Mesenchymal stem cell (in vitro differentiated cells and primary cell): ENCODE measurements around the gene KCNK1.
"Not testable (repeated sequence)": the region's sequence is repeated elsewhere in the genome, so short reads cannot be mapped to it uniquely, and the experiment has no call there.

ENCODE experiments used
- DNase-seq: peaks from one replicate; pipeline ENCODE4 v3.0.0-alpha.2; 2013
- H2AFZ ChIP-seq: one replicate; pipeline ENCODE4 v1.6.1; 2013; ENCODE audit warnings: low read depth, mild to moderate bottlenecking, control low read depth, inconsistent platforms, low read length, moderate library complexity
- H2AK5ac ChIP-seq: 2 replicates; pipeline ENCODE4 v1.6.1; 2013; ENCODE audit warnings: low read length, moderate library complexity, mild to moderate bottlenecking, inconsistent platforms; ENCODE audit not compliant: severe bottlenecking
- H2BK120ac ChIP-seq: one replicate; pipeline ENCODE4 v1.6.1; 2013; ENCODE audit warnings: low read depth, mild to moderate bottlenecking, inconsistent platforms, low read length, moderate library complexity
- H2BK12ac ChIP-seq, 2 experiments: one replicate each; pipeline ENCODE4 v1.6.1; 2013; ENCODE audit warnings: inconsistent platforms in 2 of 2, low read length in 2 of 2, mild to moderate bottlenecking in 2 of 2, moderate library complexity in 2 of 2, control low read depth in 1 of 2
- H2BK15ac ChIP-seq: one replicate; pipeline ENCODE4 v1.6.1; 2013; ENCODE audit warnings: mild to moderate bottlenecking, low read depth, inconsistent platforms; ENCODE audit not compliant: poor library complexity, severe bottlenecking
- H2BK5ac ChIP-seq: 2 replicates; pipeline ENCODE4 v1.6.1; 2013; ENCODE audit warnings: low read depth, mild to moderate bottlenecking, low read length, control low read depth, inconsistent platforms; ENCODE audit not compliant: poor library complexity, severe bottlenecking
- H3K14ac ChIP-seq, 2 experiments: one replicate each; pipeline ENCODE4 v1.6.1; 2013; ENCODE audit warnings: inconsistent platforms in 2 of 2, low read length in 2 of 2, control low read depth in 1 of 2, mild to moderate bottlenecking in 1 of 2, moderate library complexity in 1 of 2
- H3K18ac ChIP-seq, 2 experiments: one replicate each; pipeline ENCODE4 v1.6.1; 2013; ENCODE audit warnings: inconsistent platforms in 2 of 2, low read length in 2 of 2, control low read depth in 1 of 2, low read depth in 1 of 2, mild to moderate bottlenecking in 1 of 2
- H3K23ac ChIP-seq, 2 experiments: one replicate each; pipeline ENCODE4 v1.6.1; 2013; ENCODE audit warnings: inconsistent platforms in 2 of 2, low read length in 2 of 2, mild to moderate bottlenecking in 2 of 2, moderate library complexity in 2 of 2, control low read depth in 1 of 2
- H3K27ac ChIP-seq: 2 replicates; pipeline ENCODE4 v1.5.1; 2013; ENCODE audit warnings: mild to moderate bottlenecking, moderate library complexity, low read length, control low read depth, inconsistent platforms; ENCODE audit not compliant: poor library complexity, severe bottlenecking
- H3K27me3 ChIP-seq, 2 experiments: 2 replicates each; pipeline versions ENCODE4 v1.6.1 to v1.7.0; 2013; ENCODE audit warnings: low read length in 2 of 2, mild to moderate bottlenecking in 2 of 2, moderate library complexity in 2 of 2, control low read depth in 1 of 2, inconsistent platforms in 1 of 2; ENCODE audit not compliant: control insufficient read depth in 1 of 2, insufficient read depth in 1 of 2
- H3K36me3 ChIP-seq, 2 experiments: 2 replicates each; pipeline versions ENCODE4 v1.6.1 to v1.7.0; 2013; ENCODE audit warnings: low read length in 2 of 2, control low read depth in 1 of 2, inconsistent platforms in 1 of 2, low read depth in 1 of 2, mild to moderate bottlenecking in 1 of 2; ENCODE audit not compliant: insufficient read depth in 2 of 2, control insufficient read depth in 1 of 2
- H3K4ac ChIP-seq, 2 experiments: one replicate each; pipeline ENCODE4 v1.6.1; 2013; ENCODE audit warnings: inconsistent platforms in 2 of 2, low read length in 2 of 2, mild to moderate bottlenecking in 2 of 2, moderate library complexity in 2 of 2, control low read depth in 1 of 2, low read depth in 1 of 2
- H3K4me1 ChIP-seq: 2 replicates; pipeline ENCODE4 v1.6.1; 2013; ENCODE audit warnings: low read depth, low read length, control low read depth; ENCODE audit not compliant: control insufficient read depth, insufficient read depth
- H3K4me2 ChIP-seq: 2 replicates; pipeline ENCODE4 v1.6.1; 2013; ENCODE audit warnings: low read length, mild to moderate bottlenecking, inconsistent platforms; ENCODE audit not compliant: poor library complexity, severe bottlenecking
- H3K4me3 ChIP-seq, 2 experiments: 2 replicates each; pipeline versions ENCODE4 v1.5.1 to v1.7.0; 2013; ENCODE audit warnings: low read length in 2 of 2, mild to moderate bottlenecking in 2 of 2, control low read depth in 1 of 2, low read depth in 1 of 2; ENCODE audit not compliant: insufficient read depth in 1 of 2
- H3K79me1 ChIP-seq: replicated peaks from 2 replicates; pipeline ENCODE4 v1.6.1; 2013; ENCODE audit warnings: mild to moderate bottlenecking, control low read depth, low read length, inconsistent platforms; ENCODE audit not compliant: poor library complexity, severe bottlenecking
- H3K9ac ChIP-seq: 2 replicates; pipeline ENCODE4 v1.7.0; 2013; ENCODE audit warnings: mild to moderate bottlenecking, low read length, moderate library complexity
- H3K9me3 ChIP-seq: 2 replicates; pipeline ENCODE4 v1.7.0; 2013; ENCODE audit warnings: mild to moderate bottlenecking, low read length; ENCODE audit not compliant: control insufficient read depth
- H4K8ac ChIP-seq: one replicate; pipeline ENCODE4 v1.6.1; 2013; ENCODE audit warnings: inconsistent platforms, mild to moderate bottlenecking, low read length, moderate library complexity
- H4K91ac ChIP-seq: one replicate; pipeline ENCODE4 v1.6.1; 2013; ENCODE audit warnings: mild to moderate bottlenecking, low read length, inconsistent platforms
- WGBS: methylation state at CpG from one replicate; pipeline ENCODE4 v1.1.7; 2013; ENCODE audit warnings: mixed read lengths; 5-methylcytosine and 5-hydroxymethylcytosine counted together

KCNK1 gene

DNA sequence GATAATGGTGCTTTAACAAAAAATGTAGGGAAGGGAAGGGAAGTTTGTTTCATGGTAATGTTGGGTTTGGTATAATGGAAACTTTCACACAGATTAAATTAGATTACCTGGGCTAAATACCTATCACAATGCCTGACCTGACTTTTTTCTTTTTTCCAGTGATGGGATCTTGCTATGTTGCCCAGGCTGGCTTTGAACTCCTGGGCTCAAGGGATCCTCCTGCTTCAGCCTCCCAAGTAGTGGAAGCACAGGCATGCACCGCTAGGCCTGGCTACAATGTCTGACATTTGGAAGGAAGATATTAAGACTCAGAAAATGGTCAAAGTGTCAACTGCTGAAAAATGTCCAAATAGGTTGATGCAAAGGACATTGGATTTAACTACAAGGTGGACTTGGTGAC, 67.4 kb downstream of the KCNK1 start:
- no peak overlapping the region for H3K4me2 ChIP-seq
- H3K27ac ChIP-seq, result no peak overlapping the region
- H3K14ac ChIP-seq, result no peak overlapping the region
- no peak for DNase-seq
- 95% methylated on average over 1 of the region's 1 CpG for WGBS
- H3K27me3 ChIP-seq, result no peaks in the 10 kb centered on the region
- H3K79me1 ChIP-seq, result no peaks in the 10 kb centered on the region
- H2BK12ac ChIP-seq, result no peak overlapping the region
- H2AK5ac ChIP-seq, result no peak overlapping the region
- H3K36me3 ChIP-seq, result no peaks in the 10 kb centered on the region
- no peak overlapping the region for H3K9ac ChIP-seq
- H2BK120ac ChIP-seq, result no peak overlapping the region
- H3K4me3 ChIP-seq, result no peak overlapping the region
- H3K4ac ChIP-seq, result no peak overlapping the region
- H3K23ac ChIP-seq, result no peak overlapping the region
- H2AFZ ChIP-seq, result no peak overlapping the region
- no peak overlapping the region for H4K91ac ChIP-seq
- H3K4me1 ChIP-seq, result no peaks in the 10 kb centered on the region
- no peak overlapping the region for H2BK15ac ChIP-seq
- no peak overlapping the region for H3K18ac ChIP-seq
- H3K9me3 ChIP-seq, result no peaks in the 10 kb centered on the region
- H2BK5ac ChIP-seq, result no peak overlapping the region
- no peak overlapping the region for H4K8ac ChIP-seq

- H3K36me3 ChIP-seq, result not testable (repeated sequence)
Measured at GRCh38 chr1:233686653-233687052, 72.7 kb downstream of the KCNK1 start.

GRCh38 chr1:233689017-233689747, 75.3 kb downstream of the KCNK1 start:
- Histone ChIP-seq H3K14ac (no peak overlapping the region), H3K23ac (no peak overlapping the region), H3K27ac (no peak overlapping the region), H3K4me1 (no peaks in the 10 kb centered on the region), H3K79me1 (no peaks in the 10 kb centered on the region), H3K18ac (no peak overlapping the region), H2BK120ac (no peak overlapping the region), H3K36me3 (no peaks in the 10 kb centered on the region), H3K4ac (no peak overlapping the region), H3K9ac (no peak overlapping the region), H2AFZ (no peak overlapping the region), H3K9me3 (no peaks in the 10 kb centered on the region), H4K91ac (no peak overlapping the region), H2BK15ac (no peak overlapping the region), H2BK12ac (no peak overlapping the region), H3K27me3 (peaks cover 0 to 10% of the 10 kb centered on the region in 2 experiments), H3K4me2 (no peak overlapping the region), H2AK5ac (no peak overlapping the region), H2BK5ac (no peak overlapping the region), H3K4me3 (no peak overlapping the region), H4K8ac (no peak overlapping the region)
- DNase-seq, result no peak
- WGBS, result 78% methylated on average over 3 of the region's 3 CpGs

More at GRCh38 chr1:233686653-233687052, 72.7 kb downstream of the KCNK1 start:
- DNase-seq, H3K23ac ChIP-seq, H3K79me1 ChIP-seq, H4K8ac ChIP-seq, H3K9me3 ChIP-seq, H3K4ac ChIP-seq, H4K91ac ChIP-seq, H3K27me3 ChIP-seq, H2BK5ac ChIP-seq, H3K9ac ChIP-seq, H2BK15ac ChIP-seq, H2BK12ac ChIP-seq, H2AK5ac ChIP-seq, H3K4me1 ChIP-seq, H3K4me2 ChIP-seq, H2BK120ac ChIP-seq, H3K27ac ChIP-seq, H3K14ac ChIP-seq, H3K18ac ChIP-seq, H2AFZ ChIP-seq, H3K4me3 ChIP-seq: not testable (repeated sequence)
- WGBS, result 82% methylated on average over 11 of the region's 11 CpGs

- Histone ChIP-seq H3K18ac (no peak overlapping the region), H2BK15ac (no peak overlapping the region), H3K14ac (no peak overlapping the region), H3K9ac (no peak overlapping the region), H4K91ac (no peak overlapping the region), H3K4me2 (no peak overlapping the region), H3K23ac (no peak overlapping the region), H3K36me3 (no peaks in the 10 kb centered on the region), H3K79me1 (no peaks in the 10 kb centered on the region), H2AFZ (no peak overlapping the region), H3K4ac (no peak overlapping the region), H3K4me1 (no peaks in the 10 kb centered on the region), H3K4me3 (no peak overlapping the region), H2BK5ac (no peak overlapping the region), H2AK5ac (no peak overlapping the region), H2BK12ac (no peak overlapping the region), H2BK120ac (no peak overlapping the region), H3K27ac (no peak overlapping the region), H3K27me3 (peaks cover 0 to 10% of the 10 kb centered on the region in 2 experiments), H3K9me3 (no peaks in the 10 kb centered on the region), H4K8ac (no peak overlapping the region)
- no peak for DNase-seq
- WGBS, result 84% methylated on average over 3 of the region's 3 CpGs
Measured at GRCh38 chr1:233689748-233690254, 75.9 kb downstream of the KCNK1 start.
